Subcutaneous adipose tissue (tissue), 4 donors: ENCODE data around the gene THBS2. TPM values are rescaled to one million over a fixed set of nuclear protein-coding genes. Genes with fewer than 3 reads are reported as not detected.

Experiments
- total RNA-seq, 4 donors: library from RNA; depleted of rRNA; stranded (reverse); fragments of >200 nt; gene quantifications; one replicate each; pipeline ENCODE4 v1.1.0, GENCODE V29; 2016
- TF ChIP-seq, protein P1 (sequence below): fragments of 450-650 bp; IDR thresholded peaks from one replicate; pipeline ENCODE4 v1.5.1; 2016; ENCODE audit warnings: low read depth, mild to moderate bottlenecking, control low read depth, antibody characterized with exemption, moderate library complexity

Gene THBS2
- total RNA-seq, 4 donors from 2014 or later, result 43.5 to 97.0 (median 89.0) TPM

DNA sequence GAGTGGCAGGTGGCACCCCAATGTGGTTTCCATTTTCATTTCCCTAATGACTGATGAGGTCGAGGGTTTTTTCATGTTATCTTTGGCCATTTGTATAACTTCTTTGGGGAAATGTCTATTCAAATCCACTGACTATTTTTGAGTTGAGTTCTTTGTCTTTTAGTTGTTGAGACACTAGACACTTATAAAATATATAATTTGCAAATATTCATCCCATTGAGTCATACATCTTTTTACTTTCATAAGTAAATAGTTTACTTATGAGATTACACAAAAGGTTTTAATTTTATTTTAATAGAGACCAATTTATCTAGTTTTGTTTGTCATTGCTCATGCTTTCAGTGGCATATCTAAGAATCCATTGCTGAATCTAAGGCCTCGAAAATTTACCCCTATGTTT lies 49.5 kb downstream of the THBS2 start:
- TF ChIP-seq, protein P1, sequence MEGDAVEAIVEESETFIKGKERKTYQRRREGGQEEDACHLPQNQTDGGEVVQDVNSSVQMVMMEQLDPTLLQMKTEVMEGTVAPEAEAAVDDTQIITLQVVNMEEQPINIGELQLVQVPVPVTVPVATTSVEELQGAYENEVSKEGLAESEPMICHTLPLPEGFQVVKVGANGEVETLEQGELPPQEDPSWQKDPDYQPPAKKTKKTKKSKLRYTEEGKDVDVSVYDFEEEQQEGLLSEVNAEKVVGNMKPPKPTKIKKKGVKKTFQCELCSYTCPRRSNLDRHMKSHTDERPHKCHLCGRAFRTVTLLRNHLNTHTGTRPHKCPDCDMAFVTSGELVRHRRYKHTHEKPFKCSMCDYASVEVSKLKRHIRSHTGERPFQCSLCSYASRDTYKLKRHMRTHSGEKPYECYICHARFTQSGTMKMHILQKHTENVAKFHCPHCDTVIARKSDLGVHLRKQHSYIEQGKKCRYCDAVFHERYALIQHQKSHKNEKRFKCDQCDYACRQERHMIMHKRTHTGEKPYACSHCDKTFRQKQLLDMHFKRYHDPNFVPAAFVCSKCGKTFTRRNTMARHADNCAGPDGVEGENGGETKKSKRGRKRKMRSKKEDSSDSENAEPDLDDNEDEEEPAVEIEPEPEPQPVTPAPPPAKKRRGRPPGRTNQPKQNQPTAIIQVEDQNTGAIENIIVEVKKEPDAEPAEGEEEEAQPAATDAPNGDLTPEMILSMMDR, result no peak

- TF ChIP-seq, protein P1, result no peak
These were observed 51.7 kb downstream of the THBS2 start for GRCh38 chr6:169201985-169202384.

GRCh38 chr6:169200893-169201514 lies 52.6 kb downstream of the THBS2 start:
- TF ChIP-seq, protein P1, result no peak

DNA sequence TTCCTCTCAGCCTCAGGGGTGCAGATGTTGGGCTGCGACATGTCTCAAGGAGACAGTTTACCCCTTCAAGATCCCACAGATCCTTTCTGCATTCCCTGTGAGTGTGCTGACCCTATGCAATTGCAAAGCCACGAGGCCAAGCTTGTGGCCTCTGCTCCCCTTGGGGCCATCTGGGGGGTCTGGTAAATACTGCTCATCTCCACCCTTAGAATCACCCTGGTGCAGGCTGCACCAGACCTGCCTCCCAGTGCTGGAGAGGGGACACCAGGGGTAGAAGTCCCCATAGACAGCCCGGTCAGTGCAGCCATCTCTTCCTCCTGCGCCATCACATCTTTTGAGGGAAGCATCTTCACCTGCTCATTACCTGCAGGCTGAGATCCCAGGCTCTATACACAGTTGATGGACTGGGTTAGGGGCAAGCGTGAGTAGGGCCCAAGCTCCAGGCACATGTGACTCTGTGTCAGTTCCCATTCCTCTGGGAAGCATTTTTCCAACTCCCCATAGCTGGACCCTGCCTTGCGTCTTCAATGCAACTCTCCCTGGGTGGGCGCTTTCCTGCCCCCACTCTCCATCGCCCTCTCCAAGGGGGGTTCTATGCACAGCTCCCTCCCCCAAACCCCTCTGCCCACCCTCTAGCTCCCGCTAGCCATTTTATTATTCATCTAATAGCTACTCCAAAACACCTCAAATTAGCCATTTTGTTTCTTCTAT lies 53.9 kb downstream of the THBS2 start:
- TF ChIP-seq, protein P1, result no peak

GRCh38 chr6:169198885-169199284 lies 54.8 kb downstream of the THBS2 start:
- TF ChIP-seq, protein P1, result no peak

DNA sequence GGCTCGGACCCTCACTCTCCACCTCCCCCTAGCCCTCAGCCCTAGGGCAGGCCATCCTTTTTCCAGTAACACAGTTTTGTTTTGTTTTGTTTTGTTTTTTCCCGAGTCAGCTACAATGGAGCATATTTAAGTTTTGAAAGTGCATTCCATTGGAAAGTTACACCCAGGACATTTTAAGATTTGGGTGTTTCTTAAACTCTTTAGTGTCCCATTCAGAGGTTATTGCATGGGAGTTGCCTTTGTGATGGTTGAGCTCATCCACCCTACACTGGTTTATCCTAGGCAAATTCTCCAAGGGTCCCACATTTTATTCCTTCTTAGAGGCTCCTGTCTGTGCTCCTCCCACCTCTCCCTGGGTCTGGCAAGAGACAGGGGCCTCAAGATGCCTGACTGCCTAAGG lies 58.9 kb downstream of the THBS2 start:
- TF ChIP-seq, protein P1, result no peak

DNA sequence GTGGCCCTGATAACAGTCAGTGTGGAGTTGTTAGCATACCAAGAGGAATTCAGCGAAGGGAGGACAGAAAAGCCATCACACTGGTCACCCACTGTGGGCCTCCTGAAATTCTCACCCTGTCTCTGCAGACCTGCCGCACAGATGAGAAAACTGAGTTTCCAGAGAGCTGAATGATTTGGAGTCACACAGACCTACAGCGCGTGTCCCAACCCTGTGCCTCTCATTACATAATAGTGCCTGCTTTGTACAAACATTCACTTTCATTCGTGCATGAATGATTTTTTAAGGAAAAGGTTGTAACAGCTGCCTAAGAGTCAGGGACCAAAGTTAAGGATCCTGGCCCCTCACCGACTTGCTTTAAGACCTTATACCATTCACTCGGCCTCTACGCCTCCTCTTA lies 62.7 kb downstream of the THBS2 start:
- TF ChIP-seq, protein P1, result no peak
